Vagina (tissue), 2 donors: ENCODE data around the gene INTS2. TPM values are rescaled to one million over a fixed set of nuclear protein-coding genes. Genes with fewer than 3 reads are reported as not detected.

Source experiments
- DNase-seq, 2 donors: peaks; one replicate each; pipeline ENCODE4 v3.0.0-alpha.2; 2017; ENCODE audit errors: extremely low spot score in 2 of 2
- H3K27ac ChIP-seq: fragments of 200-600 bp; sonication (generic); one replicate; pipeline ENCODE4 v1.5.1; 2019
- H3K27me3 ChIP-seq: fragments of 200-600 bp; sonication (generic); one replicate; pipeline ENCODE4 v1.5.1; 2019
- H3K36me3 ChIP-seq, 2 donors: fragments of 200-600 bp; sonication (generic); one replicate each; pipeline ENCODE4 v1.5.1; 2017 to 2019
- H3K4me1 ChIP-seq: fragments of 200-600 bp; sonication (generic); one replicate; pipeline ENCODE4 v1.5.1; 2019
- H3K4me3 ChIP-seq, 2 donors: fragments of 200-600 bp; sonication (generic); 1 replicate in 1 of 2; 2 replicates in 1 of 2; pipeline ENCODE4 v1.5.1; 2016 to 2019
- H3K9me3 ChIP-seq: fragments of 200-600 bp; sonication (generic); one replicate; pipeline ENCODE4 v1.5.1; 2019
- CTCF ChIP-seq, 3 experiments: fragments of 450-650 bp in 2 of 3; fragments of 200-600 bp in 1 of 3; sonication (generic) in 1 of 3; IDR thresholded peaks; one replicate each; pipeline ENCODE4 v1.5.1; 2017 to 2019; ENCODE audit warnings: antibody characterized with exemption in 3 of 3, mild to moderate bottlenecking in 2 of 3, moderate library complexity in 2 of 3
- POLR2A ChIP-seq, 2 donors: fragments of 450-650 bp; IDR thresholded peaks; one replicate each; pipeline ENCODE4 v1.6.1; 2017; ENCODE audit warnings: antibody characterized with exemption in 2 of 2, mild to moderate bottlenecking in 2 of 2, moderate library complexity in 2 of 2
- POLR2AphosphoS5 ChIP-seq, 2 donors: sonication (generic); formaldehyde crosslinking; IDR thresholded peaks; one replicate each; pipeline ENCODE4 v1.9.0; 2017; ENCODE audit warnings: antibody characterized with exemption in 2 of 2, mild to moderate bottlenecking in 2 of 2, low read depth in 1 of 2; ENCODE audit not compliant: insufficient read depth in 1 of 2
- intact Hi-C: fragments of 100-400 bp; cut with DNase I; formaldehyde crosslinking; loops from one replicate; pipeline ENCODE4 v1.15.1; 2023
- small RNA-seq: library from RNA; depleted of rRNA; stranded (forward); fragments of <200 nt; gene quantifications from one replicate; pipeline ENCODE3, GENCODE V24; 2016
- total RNA-seq: library from RNA; depleted of rRNA; stranded (reverse); fragments of >200 nt; gene quantifications from one replicate; pipeline ENCODE4 v1.2.3, GENCODE V29; 2016

The INTS2 gene
- total RNA-seq, 1 donor from 2014 or later = 12.8 TPM

DNA sequence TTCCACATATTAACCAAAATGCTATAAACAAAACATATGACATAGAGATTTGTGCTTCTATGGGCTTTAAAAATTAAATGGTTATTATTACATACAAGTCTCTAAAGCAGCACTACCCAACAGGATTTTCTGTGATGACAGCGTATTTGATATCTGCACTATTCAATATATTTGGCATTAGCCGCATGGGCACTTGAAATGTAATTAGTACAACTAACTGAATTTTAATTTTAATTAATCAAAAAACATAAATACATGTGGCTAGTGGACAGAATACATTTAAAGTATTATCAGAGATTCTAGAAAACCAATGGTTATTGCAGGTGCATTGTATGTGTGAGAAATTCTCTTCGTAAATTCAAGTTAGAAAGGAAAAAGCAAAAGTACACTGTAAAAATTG, 110.3 kb downstream of the INTS2 start:
- no peak overlapping the region for H3K4me3 ChIP-seq
- no peak for TF ChIP-seq POLR2AphosphoS5 (IDR thresholded peaks at IDR 0.05; ENCODE audit: insufficient read depth in 1 of 2, low read depth in 1 of 2)
- TF ChIP-seq CTCF (IDR thresholded peaks at IDR 0.05) = no peak
- TF ChIP-seq POLR2A (IDR thresholded peaks at IDR 0.05) = no peak

DNA sequence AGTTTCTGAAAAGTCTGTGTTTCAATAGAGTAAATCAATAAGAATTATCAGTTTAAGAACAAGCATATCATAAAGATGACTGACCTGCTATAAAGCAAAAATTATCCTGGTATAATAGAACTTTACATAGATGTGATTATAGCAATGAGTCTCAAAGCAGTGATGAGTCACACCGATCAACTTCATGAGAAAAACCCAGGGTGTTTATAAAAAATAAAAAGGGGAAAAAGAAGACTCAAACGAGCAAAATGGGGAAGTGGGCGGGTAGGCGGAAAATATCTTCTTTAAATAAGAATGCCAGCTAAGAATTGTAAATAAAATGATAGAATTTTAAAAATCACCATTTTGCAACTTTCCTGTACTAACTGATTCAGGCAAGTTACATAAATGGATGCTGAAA, 111.2 kb downstream of the INTS2 start:
- Histone ChIP-seq H3K9me3 (no peaks in the 10 kb centered on the region), H3K27ac (no peak overlapping the region), H3K4me1 (no peaks in the 10 kb centered on the region), H3K27me3 (no peaks in the 10 kb centered on the region), H3K36me3 (no peaks in the 10 kb centered on the region), H3K4me3 (no peak overlapping the region)
- DNase-seq = no peak
- intact Hi-C loops = no loop called here
- TF ChIP-seq CTCF (IDR thresholded peaks at IDR 0.05) (no peak), POLR2A (IDR thresholded peaks at IDR 0.05) (no peak), POLR2AphosphoS5 (IDR thresholded peaks at IDR 0.05; ENCODE audit: insufficient read depth in 1 of 2, low read depth in 1 of 2) (no peak)

More for the DNA sequence above, 110.3 kb downstream of the INTS2 start:
- Histone ChIP-seq H3K27me3 (no peaks in the 10 kb centered on the region), H3K4me1 (no peaks in the 10 kb centered on the region), H3K36me3 (no peaks in the 10 kb centered on the region), H3K27ac (no peak overlapping the region), H3K9me3 (no peaks in the 10 kb centered on the region)
- no peak for DNase-seq
- intact Hi-C loops = no loop called here

- no peaks in the 10 kb centered on the region for H3K27me3 ChIP-seq
- intact Hi-C loops = no loop called here
- no peak overlapping the region for H3K4me3 ChIP-seq
- no peak overlapping the region for H3K27ac ChIP-seq
- no peak for TF ChIP-seq POLR2A (IDR thresholded peaks at IDR 0.05)
- TF ChIP-seq POLR2AphosphoS5 (IDR thresholded peaks at IDR 0.05; ENCODE audit: insufficient read depth in 1 of 2, low read depth in 1 of 2) = no peak
- TF ChIP-seq CTCF (IDR thresholded peaks at IDR 0.05) = no peak
- H3K9me3 ChIP-seq = no peaks in the 10 kb centered on the region
- H3K4me1 ChIP-seq = no peaks in the 10 kb centered on the region
- DNase-seq = no peak
- H3K36me3 ChIP-seq = no peaks in the 10 kb centered on the region
These were observed 111.8 kb downstream of the INTS2 start for GRCh38 chr17:61815863-61816503.

Small RNA genes lying within 50 kb of the gene (small RNA-seq; reads per million reads assigned to genes)
- not detected for gene RF00019

Other genes with a start within 250 kb of the INTS2 start
- gene BRIP1, start 64.5 kb downstream of the INTS2 start, total RNA-seq = 0.98 TPM
- 59.9 TPM for gene MED13, start 137.3 kb upstream of the INTS2 start, total RNA-seq